ENCODE results near the gene EXOC3L2.

The EXOC3L2 gene

DNA sequence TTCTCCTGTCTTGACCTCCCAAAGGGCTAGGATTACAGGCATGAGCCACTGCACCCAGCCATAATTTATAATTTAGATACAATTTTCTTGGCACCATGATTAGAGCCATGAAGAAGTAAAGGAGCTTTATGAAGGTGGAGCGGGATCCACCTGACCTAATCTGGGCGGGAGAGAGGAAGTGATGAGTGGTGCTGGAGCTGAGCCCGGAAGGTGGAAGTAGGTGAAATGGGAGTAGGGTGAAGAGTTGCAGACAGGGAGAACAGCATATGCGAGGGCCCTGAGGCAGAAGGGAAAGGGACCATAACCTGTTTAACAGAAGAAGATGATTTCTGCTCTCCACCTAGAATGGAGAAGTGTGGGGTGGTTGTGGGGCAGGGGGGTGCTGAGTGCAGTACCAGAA is 62.4 kb downstream of the EXOC3L2 start:
- H3K4me3 ChIP-seq (ENCODE audit: low read depth, low read length) = no peak overlapping the region
- TF ChIP-seq, protein P1, sequence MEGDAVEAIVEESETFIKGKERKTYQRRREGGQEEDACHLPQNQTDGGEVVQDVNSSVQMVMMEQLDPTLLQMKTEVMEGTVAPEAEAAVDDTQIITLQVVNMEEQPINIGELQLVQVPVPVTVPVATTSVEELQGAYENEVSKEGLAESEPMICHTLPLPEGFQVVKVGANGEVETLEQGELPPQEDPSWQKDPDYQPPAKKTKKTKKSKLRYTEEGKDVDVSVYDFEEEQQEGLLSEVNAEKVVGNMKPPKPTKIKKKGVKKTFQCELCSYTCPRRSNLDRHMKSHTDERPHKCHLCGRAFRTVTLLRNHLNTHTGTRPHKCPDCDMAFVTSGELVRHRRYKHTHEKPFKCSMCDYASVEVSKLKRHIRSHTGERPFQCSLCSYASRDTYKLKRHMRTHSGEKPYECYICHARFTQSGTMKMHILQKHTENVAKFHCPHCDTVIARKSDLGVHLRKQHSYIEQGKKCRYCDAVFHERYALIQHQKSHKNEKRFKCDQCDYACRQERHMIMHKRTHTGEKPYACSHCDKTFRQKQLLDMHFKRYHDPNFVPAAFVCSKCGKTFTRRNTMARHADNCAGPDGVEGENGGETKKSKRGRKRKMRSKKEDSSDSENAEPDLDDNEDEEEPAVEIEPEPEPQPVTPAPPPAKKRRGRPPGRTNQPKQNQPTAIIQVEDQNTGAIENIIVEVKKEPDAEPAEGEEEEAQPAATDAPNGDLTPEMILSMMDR (IDR thresholded peaks at IDR 0.05; ENCODE audit: borderline replicate concordance, insufficient read depth, low read depth, low read length) = no peak

DNA sequence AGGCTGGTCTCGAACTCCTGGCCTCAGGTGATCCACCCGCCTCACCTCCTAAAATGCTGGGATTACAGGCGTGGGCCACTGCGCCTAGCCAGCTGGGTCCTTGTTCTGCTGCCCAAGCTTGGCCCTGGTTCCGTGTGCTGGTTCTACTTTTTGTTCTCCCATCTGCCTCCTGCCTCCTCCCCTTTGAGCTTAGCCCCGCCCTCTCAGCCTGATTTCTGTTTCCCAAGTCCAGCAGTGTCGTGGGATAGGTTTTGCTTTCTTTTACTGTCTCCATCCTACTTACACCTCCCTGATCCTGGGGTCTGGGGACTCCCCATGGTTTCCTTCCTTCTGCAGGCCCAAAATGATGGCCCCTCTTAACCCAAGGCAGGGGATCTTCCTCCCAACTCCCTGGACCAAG is 64.3 kb downstream of the EXOC3L2 start:
- TF ChIP-seq, protein P1 (IDR thresholded peaks at IDR 0.05; ENCODE audit: borderline replicate concordance, insufficient read depth, low read depth, low read length) = no peak
- no peak overlapping the region for H3K4me3 ChIP-seq (ENCODE audit: low read depth, low read length)

DNA sequence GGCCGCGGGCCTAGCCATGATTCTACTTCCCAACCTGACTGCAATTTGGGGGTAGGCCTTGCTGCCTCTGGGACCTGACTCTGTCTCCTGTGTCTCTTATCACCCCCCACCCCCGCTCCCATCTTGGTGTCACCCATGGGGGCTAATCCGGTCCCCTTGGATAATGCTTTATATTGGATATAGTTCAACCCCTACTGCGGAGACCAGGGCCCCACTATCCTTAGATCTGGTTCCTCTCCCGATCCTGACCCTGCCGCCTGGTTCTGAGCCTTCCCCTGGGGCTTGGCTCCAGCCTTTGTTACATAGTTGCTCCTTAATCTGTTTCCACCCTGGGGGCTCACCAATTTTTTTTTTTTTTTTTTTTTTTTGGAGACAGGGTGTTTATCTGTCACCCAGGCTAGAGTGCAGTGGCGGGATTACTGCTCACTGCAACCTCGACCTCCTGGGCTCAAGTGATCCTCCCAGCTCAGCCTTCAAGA is 65.3 kb downstream of the EXOC3L2 start:
- peak overlapping the region; percentile 90 for H3K4me3 ChIP-seq (ENCODE audit: low read depth, low read length)
- TF ChIP-seq, protein P1 (IDR thresholded peaks at IDR 0.05; ENCODE audit: borderline replicate concordance, insufficient read depth, low read depth, low read length) = no peak

DNA sequence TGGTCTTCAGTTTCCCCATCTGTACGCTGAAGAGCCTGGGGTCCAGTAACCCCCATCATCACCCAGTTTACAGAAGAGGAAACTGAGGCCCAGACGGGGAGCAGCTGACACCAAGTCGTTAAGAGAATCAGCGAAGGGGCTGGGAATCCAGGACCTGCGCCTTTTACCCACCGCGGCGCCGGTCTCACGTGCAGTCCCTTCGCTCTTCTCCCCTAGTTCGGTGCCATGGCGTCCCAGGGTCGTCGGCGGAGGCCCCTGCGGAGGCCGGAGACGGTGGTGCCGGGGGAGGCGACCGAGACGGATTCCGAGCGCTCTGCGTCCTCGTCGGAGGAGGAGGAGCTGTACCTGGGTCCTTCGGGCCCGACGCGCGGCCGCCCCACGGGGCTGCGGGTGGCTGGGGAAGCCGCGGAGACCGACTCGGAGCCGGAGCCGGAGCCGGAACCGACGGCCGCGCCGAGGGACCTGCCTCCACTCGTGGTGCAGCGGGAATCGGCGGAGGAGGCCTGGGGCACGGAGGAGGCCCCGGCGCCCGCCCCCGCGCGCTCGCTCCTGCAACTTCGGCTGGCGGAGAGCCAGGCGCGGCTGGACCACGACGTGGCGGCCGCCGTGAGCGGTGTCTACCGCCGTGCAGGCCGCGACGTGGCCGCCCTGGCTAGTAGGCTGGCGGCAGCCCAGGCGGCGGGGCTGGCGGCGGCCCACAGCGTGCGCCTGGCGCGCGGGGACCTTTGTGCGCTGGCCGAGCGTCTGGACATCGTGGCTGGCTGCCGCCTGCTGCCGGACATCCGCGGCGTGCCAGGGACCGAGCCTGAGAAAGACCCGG is 65.9 kb downstream of the EXOC3L2 start:
- TF ChIP-seq, protein P1 (IDR thresholded peaks at IDR 0.05; ENCODE audit: borderline replicate concordance, insufficient read depth, low read depth, low read length) = no peak
- H3K4me3 ChIP-seq (ENCODE audit: low read depth, low read length) = peak overlapping the region; percentile 90

DNA sequence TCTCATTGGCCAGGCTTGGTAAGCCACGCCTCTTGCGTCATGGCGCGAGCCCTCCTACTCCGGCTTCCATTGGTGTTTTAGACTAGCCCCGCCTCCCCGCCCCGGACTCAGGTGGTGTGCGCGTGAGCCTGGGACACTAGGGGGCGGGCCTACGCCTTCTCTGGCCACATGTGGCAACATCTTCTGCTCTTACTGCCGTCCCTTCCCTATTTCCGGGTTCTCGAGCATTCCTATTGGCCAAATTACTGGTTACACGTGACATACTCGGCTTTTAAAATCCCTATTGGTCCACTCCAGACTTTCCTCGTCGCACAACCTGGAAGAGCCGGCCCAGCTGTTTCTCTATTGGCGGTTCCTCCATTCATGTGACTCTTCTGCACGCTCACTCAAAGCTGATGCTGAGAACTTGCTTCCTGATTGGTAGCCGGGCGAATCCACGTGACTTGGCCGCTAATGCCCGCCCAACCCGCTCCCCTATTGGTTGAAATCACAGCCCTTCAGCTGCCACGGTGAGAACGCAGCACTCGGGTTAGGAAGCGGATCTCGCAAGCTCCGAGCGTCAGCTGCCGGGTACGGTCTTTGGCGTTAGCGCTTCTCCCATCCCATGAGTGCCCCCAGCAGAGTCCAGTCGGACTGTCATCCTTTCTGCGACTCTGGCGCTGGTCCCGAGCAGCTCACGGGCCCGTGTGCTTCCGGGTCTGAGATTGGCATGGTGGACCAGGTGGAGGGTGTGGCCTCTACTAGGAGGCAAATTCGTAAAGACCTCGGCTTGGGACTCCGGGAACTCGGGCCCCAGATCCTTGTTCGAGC is 66.7 kb downstream of the EXOC3L2 start, which contains the start of gene BLOC1S3:
TSS of gene BLOC1S3 (plus strand) at position 523 of the 810 bp plus-strand sequence. CDS start 513 bp downstream, outside the sequence.
- TF ChIP-seq, protein P1 (IDR thresholded peaks at IDR 0.05; ENCODE audit: borderline replicate concordance, insufficient read depth, low read depth, low read length) = 0 out of 2 replicates have a peak, but pooled peaks have one; percentile 18
- H3K4me3 ChIP-seq (ENCODE audit: low read depth, low read length) = peak within 1 kb of the TSS; percentile 90

DNA sequence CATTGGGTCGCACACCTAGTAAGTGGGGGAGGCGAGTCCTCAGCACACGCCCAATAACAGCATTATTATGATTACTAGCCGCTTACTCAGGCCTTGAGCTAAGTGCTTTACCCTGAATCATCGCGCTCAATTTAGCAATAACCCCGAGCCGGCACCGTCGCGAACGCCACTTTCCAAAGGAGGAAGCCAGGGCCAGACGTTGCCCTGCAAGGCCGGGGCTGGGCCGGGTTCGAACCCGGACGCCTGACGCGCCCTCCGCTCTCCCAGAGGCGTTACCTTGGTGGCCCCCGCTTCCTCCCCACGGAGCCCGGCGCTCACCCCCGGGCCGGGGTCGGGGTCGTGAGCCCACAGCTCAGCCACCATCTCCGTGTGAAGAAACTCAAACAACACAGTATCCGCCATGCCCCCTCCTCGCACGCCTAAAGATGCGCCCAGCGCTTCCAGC is 67.4 kb downstream of the EXOC3L2 start, which contains the start of gene TRAPPC6A:
TSS of gene TRAPPC6A (minus strand) at position 421 of the 445 bp plus-strand sequence. CDS start at position 402, 19 bp downstream.
- peak within 1 kb of the TSS; percentile 90 for H3K4me3 ChIP-seq (ENCODE audit: low read depth, low read length)
- TF ChIP-seq, protein P1 (IDR thresholded peaks at IDR 0.05; ENCODE audit: borderline replicate concordance, insufficient read depth, low read depth, low read length) = no peak

Measured in GM12875 (cell line).